ENCODE measurements around the gene CCL22.
"Not testable (repeated sequence)": the region's sequence is repeated elsewhere in the genome, so short reads cannot be mapped to it uniquely, and the experiment has no call there.

CCL22 gene, protein sequence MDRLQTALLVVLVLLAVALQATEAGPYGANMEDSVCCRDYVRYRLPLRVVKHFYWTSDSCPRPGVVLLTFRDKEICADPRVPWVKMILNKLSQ

DNA sequence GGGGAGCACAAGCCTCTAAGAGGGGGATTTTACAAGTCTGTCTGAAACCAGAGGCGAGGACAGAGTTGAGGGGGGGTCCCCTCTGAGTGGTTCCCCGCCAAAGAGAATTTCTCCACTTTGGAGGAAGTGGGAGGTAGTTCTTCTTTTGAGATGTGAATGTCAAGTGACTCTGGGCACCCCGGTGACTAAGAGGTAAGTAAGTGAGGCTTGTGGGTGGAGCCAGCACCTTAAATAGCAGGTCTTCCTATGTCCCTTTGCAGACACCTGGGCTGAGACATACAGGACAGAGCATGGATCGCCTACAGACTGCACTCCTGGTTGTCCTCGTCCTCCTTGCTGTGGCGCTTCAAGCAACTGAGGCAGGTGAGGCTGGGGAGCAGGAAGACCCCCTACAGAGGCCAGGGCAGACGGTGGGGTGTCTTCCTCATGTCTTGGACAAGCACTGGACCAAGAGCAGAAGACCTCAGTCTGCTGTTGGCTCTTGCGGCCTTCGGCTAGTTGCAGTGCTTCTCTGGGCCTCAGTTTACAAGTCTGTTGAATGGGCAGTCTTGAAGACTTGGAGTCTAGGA, at the start of gene CCL22:
Gene CCL22, plus strand, starts transcription at position 257 of the 569 bp plus-strand sequence. Its CDS starts 34 bp downstream, at position 291.
- FAIRE-seq = no peak

DNA sequence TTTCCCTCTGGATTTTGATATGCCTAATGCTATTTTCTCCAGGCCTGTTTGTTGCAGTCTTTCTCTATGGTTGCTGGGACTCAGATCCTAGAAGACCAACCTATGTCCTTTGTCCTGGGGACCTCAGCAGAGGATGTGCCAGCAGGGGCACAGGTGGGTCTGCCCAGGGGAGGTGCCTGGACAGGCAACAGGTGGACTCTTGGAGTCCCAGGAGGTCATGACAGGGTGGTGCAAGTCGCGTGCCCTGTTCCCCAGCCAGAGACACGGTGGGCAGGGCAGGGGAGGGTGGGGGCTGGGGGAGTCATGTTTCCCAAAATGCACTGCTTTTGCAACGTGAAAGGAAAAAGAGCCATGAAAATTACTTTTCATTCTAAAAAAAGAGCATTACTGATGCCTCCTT, 47.8 kb upstream of the CCL22 start:
- no peak for FAIRE-seq

DNA sequence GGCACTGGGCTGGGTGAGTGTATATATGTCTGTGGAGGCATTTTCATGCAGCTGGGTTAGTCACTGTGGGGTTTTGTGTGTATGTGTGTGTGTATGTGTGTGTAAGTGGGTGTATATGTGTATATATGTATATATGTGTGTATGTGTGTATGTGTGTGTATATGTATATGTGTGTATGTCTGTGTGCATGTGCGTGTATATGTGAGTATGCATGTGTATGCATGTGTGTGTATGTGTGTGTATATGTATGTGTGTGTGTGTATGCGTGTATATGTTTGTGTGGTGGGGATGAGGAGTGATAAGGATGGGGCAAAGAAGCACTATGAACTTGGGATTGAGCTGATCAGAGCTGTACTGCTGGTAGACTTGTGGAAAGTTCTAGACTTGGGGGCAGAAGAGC, 45.1 kb upstream of the CCL22 start:
- FAIRE-seq = no peak

DNA sequence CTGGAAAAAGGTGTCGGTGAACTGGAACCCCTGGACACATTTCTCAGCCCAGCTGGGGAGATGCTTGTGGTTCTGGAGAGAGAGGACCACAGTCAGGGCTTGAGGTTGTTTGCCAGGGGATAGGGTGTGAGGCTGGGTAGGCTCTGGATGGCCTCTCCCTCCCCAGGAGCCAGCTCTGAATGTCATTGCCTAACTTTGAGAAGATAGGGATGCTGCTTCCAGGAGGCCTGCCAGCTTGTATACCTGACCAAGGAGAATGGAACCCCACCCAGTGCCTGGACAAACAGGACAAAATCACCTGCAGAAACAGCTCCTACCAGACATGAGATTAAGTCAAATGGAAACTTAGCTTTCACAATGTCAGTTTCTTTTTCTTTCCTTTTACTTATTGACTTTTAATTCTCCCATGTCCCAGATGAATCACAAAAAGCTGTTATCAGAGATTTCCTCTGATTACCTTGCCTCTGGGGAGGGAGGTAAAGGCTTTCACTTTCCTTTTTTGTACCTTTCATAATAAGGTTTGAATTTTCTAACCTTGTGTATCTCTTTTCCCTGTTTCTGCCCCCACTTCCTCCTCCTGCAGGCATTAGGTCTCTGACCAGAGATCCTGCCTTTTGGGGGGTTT, 44.3 kb upstream of the CCL22 start:
- no peak for FAIRE-seq

DNA sequence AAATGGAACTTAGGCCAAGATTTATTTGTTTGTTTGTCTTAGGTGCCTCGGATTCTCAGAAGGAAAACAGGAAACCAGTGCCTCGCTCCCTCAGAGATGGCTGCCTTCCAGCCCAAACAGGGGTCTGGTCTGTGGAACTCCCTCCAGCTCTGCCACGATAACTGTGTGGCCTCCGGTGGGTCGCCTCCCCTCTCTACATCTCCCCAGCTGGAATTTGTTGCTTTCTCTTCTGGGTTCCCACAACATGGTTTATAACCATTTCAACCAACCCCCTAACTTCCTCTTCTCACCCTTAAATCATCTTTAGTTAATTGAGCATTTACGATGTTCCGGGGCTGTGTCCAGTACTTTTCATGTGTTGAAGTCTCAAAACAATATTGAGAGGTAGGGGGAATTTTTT, 43.2 kb upstream of the CCL22 start:
- peak; percentile 96 for FAIRE-seq

DNA sequence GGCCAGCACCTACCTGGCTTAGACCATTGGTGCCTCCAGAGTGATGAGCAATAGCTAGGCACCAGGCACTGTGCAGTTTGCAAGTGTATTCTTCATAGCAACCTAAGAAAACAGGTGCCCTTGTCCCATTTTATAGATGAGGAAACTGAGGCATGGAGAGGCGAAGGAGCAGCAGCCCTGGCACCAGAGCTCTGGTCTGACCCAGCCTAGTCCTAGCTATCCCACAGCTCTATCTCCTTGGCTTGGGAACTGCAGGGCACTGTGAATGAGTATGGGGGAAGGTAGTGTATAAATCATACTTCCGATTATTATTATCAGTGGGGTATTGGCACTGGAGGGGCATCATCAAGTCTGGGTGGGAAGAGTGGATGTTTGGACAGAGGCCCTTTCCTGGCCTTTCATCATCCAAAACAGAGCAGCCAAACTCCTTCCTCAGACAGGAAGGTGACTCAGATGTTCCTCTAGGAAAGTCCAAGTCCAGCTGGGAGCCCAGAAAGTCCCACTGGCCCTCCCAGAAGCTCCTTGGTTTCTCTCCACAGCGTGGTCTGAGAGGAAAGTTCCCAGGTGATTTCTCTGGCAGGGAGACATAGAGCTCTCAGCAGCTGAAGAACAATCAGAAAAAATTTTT, 42.1 kb upstream of the CCL22 start:
- FAIRE-seq = no peak

DNA sequence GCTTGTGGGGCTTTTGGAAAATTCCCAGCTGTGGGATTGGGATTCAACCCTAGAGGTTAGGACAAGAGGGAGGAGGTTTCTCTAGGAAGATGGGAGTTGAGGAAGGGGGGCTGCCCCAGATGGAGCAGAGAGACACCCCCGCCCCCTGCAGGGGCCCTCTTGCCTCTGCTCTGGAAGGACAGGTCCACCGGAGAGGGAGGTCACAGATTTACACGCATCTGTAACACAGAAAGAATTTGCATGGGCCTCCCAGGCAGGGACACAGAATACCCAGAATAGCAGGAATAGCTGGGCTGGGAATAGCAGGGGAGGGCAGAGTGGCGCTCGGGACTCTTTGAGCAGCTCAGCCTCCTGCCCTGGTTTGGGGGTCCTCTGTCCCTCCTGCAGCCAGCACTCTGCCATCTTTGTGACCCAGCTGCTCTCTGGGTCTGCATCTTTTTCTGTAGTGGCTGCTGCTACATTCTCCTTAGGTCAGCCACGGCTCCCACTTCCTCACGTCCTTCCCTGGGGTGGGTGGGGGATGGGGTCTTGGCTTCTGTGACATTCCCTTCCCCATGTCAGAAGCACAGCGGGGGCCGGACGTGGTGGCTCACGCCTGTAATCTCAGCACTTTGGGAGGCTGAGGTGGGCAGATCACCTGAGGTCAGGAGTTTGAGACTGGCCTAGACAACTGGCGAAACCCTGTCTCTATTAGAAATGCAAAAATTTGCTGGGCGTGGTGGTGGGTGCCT, 40.2 kb upstream of the CCL22 start:
- no peak for FAIRE-seq

DNA sequence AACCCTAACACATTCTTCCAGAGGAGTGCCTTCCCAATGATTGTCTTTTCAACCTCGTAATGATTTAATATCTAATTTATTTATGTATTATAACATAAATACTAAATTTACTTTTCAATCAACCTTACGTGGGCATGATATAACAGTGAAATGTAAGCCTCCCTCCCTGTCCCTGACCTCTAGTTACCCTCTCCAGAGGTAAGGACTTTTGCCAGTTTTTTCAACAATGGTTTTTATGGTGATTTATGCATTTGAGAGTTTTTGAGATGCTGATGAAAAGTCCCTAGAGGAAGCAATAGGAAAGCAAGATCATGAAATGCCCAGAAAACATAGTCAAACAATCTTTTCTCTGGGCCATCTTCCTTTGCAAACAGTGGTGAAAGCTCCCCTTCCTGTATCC, 38.9 kb upstream of the CCL22 start:
- no peak for FAIRE-seq

DNA sequence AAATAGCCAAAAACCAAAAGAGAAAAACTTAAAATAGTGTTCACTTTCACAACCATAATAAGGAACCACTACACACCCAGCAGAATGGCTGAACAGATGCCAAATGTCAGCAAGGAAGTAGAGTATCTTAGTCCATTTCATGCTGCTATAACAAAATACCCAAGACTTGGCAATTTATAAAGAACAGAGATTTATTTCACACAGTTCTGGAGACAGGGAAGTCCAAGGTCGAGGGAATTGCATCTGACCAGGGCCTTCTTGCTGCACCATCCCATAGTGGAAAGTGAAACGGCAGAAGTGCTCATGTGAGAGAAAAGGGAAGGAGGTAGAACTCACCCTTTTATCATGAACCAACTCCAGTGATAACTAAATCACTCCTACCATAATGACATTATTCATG, 33.8 kb upstream of the CCL22 start:
- no peak for FAIRE-seq

DNA sequence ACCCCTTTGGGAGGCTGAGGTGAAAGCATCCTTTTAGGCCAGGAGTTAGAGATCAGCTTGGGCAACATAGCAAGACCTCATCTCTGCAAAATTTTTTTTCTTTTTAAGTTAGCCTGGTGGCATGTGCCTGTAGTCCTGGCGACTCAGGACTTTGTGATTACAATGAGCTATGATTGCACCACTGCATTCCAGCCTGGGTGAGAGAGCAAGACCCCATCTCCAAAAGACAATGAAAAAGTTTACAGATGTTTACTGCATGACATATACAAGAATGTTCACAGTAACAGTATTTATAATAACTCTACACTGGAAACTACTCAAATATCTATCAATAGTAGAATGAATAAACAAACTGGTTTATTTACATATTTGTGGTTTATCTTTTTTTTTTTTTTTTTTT, 33.1 kb upstream of the CCL22 start:
- no peak for FAIRE-seq

DNA sequence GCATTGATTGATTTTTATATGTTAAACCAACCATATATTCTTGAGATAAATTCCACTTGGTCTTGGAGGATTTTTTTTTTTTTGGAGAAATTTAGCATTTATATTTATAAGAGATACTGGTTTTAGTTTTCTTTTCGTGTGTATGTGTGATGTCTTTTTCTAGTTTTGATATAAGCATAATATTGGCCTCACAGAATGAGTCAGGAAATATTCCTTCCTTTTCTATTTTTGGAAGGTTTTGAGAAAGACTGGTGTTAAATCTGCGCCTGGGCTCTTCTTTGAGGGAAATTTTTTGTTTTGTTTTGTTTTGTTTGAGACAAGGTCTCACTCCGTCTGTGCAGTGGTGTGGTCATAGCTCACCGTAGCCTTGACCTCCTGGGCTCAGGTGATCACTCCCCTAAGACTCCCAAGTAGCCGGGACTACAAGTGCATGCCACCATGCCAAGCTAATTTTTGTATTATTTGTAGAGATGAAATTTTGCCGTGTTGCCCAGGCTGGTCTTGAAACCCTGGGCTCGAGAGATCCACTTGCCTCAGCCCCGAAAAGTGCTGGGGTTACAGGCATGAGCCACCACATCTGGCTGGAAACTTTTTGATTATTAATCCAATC, 28.8 kb upstream of the CCL22 start:
- FAIRE-seq = no peak

DNA sequence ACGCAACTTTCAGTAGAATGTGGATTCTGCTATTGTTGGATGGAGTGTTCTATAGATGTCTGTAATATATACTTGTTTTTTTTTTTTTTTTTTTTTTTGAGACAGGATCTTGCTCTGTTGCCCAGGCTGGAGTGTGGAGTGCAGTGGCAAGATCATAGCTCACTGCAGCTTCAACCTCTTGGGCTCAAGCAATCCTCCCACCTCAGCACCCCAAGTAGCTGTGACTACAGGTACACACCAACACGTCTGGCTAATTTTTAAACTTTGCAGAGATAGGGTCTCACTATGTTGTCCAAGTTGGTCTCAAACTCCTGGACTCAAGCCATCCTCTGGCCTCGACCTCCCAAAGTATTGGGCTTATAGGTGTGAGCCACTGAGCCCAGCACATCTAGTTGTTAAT, 27.2 kb upstream of the CCL22 start:
- FAIRE-seq = no peak

DNA sequence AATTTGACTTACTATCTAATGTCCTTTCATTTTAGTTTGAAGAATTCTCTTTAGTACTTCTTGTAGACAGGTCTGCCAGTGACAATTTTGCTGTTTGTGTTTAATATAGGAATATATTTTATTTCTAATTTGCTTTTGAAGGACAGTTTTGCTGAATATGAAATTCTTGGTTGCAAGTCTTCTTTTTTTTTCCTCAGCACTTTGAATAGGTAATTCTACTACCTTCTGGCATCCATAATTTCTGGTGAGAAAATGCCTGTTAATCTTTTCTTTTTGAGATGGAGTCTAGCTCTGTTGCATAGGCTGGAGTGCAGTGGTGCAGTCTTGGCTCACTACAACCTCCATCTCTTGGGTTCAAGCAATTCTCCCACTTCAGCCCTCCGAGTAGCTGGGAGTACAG, 25.2 kb upstream of the CCL22 start:
- no peak for FAIRE-seq

DNA sequence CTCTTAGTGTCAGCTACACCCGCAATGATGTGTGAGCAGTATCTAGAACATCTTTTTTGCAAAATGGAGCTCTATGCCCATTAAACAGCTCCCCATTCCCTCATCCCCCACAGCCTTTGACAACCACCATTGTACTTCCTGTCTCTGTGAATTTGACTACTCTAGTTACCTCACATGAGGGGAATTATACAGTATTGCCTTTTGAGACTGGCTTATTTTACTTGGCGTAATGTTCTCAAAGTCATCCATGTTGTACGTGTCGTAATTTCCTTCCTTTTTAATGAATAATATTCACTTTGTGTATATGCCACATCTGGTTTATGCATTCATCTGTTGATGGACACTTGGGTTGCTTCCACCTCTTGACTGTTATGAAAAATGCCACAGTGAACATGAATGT, 23.2 kb upstream of the CCL22 start:
- FAIRE-seq = no peak

DNA sequence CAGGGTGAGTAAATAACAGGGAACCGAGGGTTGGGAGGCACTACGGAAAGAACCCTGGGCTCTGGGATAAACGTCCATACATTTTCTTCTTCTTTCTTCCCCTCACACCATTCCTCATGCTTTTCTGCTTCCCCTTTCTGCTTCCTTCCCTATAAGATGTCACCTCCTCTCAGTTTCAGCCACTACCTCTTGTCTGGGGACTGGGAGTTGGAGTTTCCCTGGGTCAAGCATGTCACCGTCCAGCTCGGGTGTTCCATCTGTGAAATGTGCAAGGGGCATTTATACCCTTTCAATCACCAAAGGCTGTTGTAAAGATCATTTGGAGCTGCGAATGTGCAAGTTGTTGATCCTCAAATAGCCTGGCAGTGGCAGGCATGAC, 17.5 kb upstream of the CCL22 start:
- FAIRE-seq = no peak

DNA sequence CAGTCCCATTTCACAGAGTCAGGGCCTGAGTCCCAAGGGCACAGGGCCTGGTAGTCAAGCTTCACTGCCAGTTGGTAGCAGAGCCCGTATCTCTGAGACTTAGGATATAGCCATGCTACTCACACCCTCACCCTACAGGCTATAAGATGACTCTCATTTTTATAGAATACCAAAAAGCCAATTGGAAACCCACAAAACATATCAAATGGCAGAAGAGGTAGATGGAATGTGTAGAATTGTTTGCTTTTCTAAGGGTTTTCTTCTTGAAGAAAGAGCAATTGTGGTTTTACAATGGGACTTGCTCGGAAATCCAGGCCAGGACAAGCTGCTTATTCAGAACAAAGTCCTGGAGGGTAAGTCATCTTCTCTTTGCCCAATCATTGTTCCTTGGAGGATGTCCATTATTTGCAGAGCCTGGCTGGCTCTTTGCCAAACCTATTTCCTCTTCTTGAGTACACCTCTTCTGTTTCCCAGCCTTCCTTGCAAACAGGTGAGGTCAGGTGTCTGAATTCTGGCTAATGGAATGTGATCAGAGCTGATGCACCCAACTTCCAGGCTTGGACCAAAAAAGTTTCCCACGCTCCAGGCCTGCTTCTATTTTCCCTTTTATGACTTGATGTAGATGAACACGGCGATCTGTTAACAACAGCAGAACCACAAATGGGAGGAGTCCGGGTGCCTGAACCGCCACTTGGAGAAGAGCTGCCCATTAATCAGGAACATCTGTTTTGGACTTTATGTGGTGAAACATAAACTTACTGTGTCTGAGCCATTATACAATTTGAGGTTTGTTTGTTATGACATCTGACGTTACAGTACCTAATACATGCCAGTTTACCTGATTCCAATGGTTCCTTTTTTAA, 16.9 kb upstream of the CCL22 start:
- peak; percentile 59 for FAIRE-seq

DNA sequence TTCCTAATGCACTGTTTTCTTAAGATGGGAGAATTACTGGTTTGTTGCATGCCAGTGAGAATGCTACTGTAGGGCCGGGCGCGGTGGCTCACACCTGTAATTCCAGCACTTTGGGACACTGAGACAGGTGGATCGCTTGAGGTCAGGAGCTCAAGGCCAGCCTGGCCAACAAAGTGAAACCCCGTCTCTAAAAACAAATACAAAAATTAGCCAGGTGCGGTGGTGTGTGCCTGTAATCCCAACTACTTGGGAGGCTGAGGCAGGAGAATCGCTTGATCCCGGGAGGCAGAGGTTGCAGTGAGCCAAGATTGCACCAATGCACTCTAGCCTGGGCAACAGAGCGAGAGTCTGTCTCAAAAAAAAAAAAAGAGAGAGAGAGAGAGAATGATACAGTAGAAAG, 16.0 kb upstream of the CCL22 start:
- FAIRE-seq = not testable (repeated sequence)

DNA sequence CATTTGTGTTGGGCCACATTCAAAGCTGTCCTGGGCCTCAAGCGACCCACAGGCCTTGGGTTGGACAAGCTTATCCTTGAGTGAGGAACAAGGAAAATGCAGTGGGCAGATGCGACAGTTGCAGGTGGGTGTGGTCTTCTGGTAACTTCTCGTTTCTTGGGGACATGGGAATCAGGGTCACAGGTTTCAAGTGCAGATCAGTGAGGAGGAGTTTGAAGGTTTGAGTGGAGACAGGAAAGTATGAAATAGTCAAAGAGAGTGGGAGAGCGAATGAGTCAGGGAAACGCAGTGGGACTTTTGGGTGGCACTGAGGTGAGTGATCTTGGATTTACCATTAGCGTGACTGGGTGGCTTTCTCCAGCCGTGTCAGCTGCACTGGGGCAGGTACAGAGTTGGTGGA, 15.4 kb upstream of the CCL22 start:
- no peak for FAIRE-seq

DNA sequence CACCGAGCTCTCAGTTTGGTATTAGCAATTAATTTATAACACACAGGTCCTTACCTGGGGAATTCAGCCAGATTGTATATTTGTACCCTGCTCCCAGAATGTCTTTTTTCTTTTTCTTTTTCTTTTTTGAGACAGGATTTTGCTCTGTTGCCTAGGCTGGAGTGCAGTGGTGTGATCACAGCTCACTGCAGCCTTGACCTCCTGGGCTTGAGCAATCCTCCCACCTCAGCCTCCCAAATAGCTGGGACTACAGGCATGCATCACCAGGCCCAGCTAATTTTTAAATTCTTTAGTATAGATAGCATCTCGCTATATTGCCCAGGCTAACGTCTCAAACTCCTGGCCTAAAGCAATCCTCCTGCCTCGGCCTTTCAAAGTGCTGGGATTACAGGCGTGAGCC, 14.5 kb upstream of the CCL22 start:
- not testable (repeated sequence) for FAIRE-seq

DNA sequence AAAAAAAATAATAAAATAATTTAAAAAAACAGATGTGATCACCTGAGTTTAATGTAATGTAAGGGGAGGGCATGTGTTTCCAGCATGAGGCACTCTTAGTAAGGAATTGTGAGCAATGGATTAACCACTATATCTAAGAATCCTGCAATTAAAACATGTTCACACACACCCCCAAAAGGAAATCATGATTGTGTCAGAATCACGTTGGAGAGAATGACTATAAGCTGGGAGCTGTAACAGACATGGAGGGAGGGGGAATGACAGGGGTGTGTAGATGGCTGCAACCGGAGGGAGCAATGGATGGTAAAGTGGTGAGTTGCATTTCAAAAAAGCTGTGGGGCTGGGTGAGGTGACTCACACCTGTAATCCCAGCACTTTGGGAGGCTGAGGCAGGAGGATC, 13.6 kb upstream of the CCL22 start:
- FAIRE-seq = no peak

DNA sequence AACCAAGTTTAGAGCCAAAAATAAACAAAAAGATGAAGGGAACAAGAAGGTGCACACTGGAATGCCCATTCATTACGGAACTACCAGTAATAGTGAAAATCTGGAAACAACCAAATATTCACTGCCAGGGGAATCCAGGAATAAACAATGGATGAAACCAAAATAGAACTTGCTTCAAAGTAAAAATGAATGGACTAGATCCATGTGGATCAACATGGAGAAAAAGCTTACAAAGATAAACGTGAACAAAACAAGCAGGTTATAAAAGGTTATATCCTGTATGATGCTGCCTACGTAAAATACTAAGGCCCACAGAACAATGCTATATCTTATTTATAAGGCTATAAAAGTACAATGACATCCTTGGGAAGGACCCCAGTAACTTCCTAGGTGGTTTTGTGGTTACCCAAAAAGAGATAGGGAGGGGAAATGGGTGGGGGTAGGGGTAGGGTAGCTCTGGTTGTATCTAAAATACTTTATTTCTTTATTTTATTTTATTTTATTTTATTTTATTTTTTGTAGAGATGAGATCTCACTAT, 12.8 kb upstream of the CCL22 start:
- no peak for FAIRE-seq

DNA sequence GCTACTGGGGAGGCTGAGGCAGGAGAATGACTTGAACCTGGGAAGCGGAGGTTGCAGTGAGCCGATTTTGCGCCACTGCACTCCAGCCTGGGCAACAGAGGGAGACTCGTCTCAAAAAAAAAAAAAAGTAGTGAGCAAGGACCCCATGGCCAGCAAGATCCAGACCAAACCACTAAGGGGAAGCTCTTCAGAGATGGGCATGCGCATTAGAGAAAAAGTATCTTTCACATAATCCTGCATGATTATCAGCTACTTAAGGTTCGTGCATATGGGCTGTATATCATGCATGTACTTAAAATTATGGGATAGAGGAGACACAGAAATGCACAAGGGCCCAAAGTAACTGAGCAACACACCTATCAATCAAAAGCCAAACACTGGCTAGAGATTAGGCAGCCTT, 10.7 kb upstream of the CCL22 start:
- no peak for FAIRE-seq
